ENCODE data around the gene HOOK2. TPM values are rescaled to one million over a fixed set of nuclear protein-coding genes. Genes with fewer than 3 reads are reported as not detected.

The HOOK2 gene
- total and polyA plus RNA-seq, 7 experiments from 2014 or later = 4.0 to 37.5 (median 20.1) TPM

- ATAC-seq (peak; percentile 78), DNase-seq (peak in 5 of 9 donors; percentile 37 to 46 (median 40))
- ChIA-PET CTCF (interaction anchor here (0.6 to 7.7 kb wide), 7 partner anchors 9 to 94 kb away, joined by 3 to 38 read pairs (median 4); no protein-coding TSS in a partner anchor), POLR2A (interaction anchor here (0.6 to 1.3 kb wide), 3 partner anchors 9 to 25 kb away, joined by 3 to 4 read pairs (median 4); no protein-coding TSS in a partner anchor)
- H3K27me3 Mint-ChIP-seq = no peaks in the 10 kb centered on the region
- Histone ChIP-seq H3K4me3 (ENCODE audit: low read length) (no peak overlapping the region), H3K9me3 (ENCODE audit: control insufficient read depth in 2 of 3, low read length in 3 of 3) (no peaks in the 10 kb centered on the region), H3K36me3 (ENCODE audit: control insufficient read depth in 2 of 3, insufficient read depth in 3 of 3, low read length in 3 of 3) (peaks cover 0 to 7% (median 4%) of the 10 kb centered on the region in 3 experiments), H3K27me3 (ENCODE audit: control insufficient read depth in 2 of 2, insufficient read depth in 2 of 2, low read length in 2 of 2) (no peaks in the 10 kb centered on the region), H3K4me1 (ENCODE audit: control insufficient read depth in 2 of 2, insufficient read depth in 2 of 2, low read length in 2 of 2) (peaks cover 3% of the 10 kb centered on the region in 2 donors), H3K27ac (ENCODE audit: low read depth, low read length) (no peak overlapping the region)
- peak overlapping the region in 3 of 10 donors; percentile 23 to 51 (median 39) for H3K4me3 Mint-ChIP-seq
- peaks cover 0 to under 1% (median 0%) of the 10 kb centered on the region in 11 donors for H3K9me3 Mint-ChIP-seq
- intact Hi-C loops (cut with micrococcal nuclease) = no loop called here
- H3K36me3 Mint-ChIP-seq = peaks cover 0 to 5% (median 0%) of the 10 kb centered on the region in 5 donors
- peaks cover 4 to 16% (median 10%) of the 10 kb centered on the region in 7 donors for H3K4me1 Mint-ChIP-seq
- peak overlapping the region in 1 of 9 donors; percentile 64 for H3K27ac Mint-ChIP-seq
Measured at GRCh38 chr19:12769689-12770088, 5.7 kb downstream of the HOOK2 start.

GRCh38 chr19:12767666-12768065 is 7.7 kb downstream of the HOOK2 start:
- Histone ChIP-seq H3K4me3 (ENCODE audit: low read length) (no peak overlapping the region), H3K4me1 (ENCODE audit: control insufficient read depth in 2 of 2, insufficient read depth in 2 of 2, low read length in 2 of 2) (no peaks in the 10 kb centered on the region), H3K9me3 (ENCODE audit: control insufficient read depth in 2 of 3, low read length in 3 of 3) (no peaks in the 10 kb centered on the region), H3K27ac (ENCODE audit: low read depth, low read length) (no peak overlapping the region), H3K27me3 (ENCODE audit: control insufficient read depth in 2 of 2, insufficient read depth in 2 of 2, low read length in 2 of 2) (no peaks in the 10 kb centered on the region), H3K36me3 (ENCODE audit: control insufficient read depth in 2 of 3, insufficient read depth in 3 of 3, low read length in 3 of 3) (peaks cover 0 to 9% (median 4%) of the 10 kb centered on the region in 3 experiments)
- peak overlapping the region in 1 of 9 donors; percentile 58 for H3K27ac Mint-ChIP-seq
- ATAC-seq (no peak), DNase-seq (no peak)
- H3K9me3 Mint-ChIP-seq = no peaks in the 10 kb centered on the region
- ChIA-PET CTCF (interaction anchor here (0.7 to 7.8 kb wide), 4 partner anchors 10 to 80 kb away, joined by 3 to 121 read pairs (median 60); no protein-coding TSS in a partner anchor), POLR2A (interaction anchor here (2.9 to 3.8 kb wide), 2 partner anchors 24 to 28 kb away, joined by 18 to 29 read pairs; partner anchors contain the start of gene JUNB)
- no peaks in the 10 kb centered on the region for H3K27me3 Mint-ChIP-seq
- no peak overlapping the region for H3K4me3 Mint-ChIP-seq
- intact Hi-C loops (cut with micrococcal nuclease) = no loop called here
- peaks cover 0 to 14% (median 0%) of the 10 kb centered on the region in 5 donors for H3K36me3 Mint-ChIP-seq
- H3K4me1 Mint-ChIP-seq = peaks cover 0 to 10% (median 0%) of the 10 kb centered on the region in 7 donors

- H3K36me3 ChIP-seq (ENCODE audit: control insufficient read depth in 2 of 3, insufficient read depth in 3 of 3, low read length in 3 of 3) = peaks cover 0 to 9% (median 4%) of the 10 kb centered on the region in 3 experiments
- Mint-ChIP-seq H3K9me3 (no peaks in the 10 kb centered on the region), H3K27me3 (no peaks in the 10 kb centered on the region), H3K4me1 (peaks cover 0 to 10% (median 0%) of the 10 kb centered on the region in 7 donors), H3K27ac (no peak overlapping the region), H3K4me3 (no peak overlapping the region), H3K36me3 (peaks cover 0 to 14% (median 0%) of the 10 kb centered on the region in 5 donors)
- H3K27me3 ChIP-seq (ENCODE audit: control insufficient read depth in 2 of 2, insufficient read depth in 2 of 2, low read length in 2 of 2) = no peaks in the 10 kb centered on the region
- no peak overlapping the region for H3K4me3 ChIP-seq (ENCODE audit: low read length)
- no peaks in the 10 kb centered on the region for H3K9me3 ChIP-seq (ENCODE audit: control insufficient read depth in 2 of 3, low read length in 3 of 3)
- intact Hi-C loops (cut with micrococcal nuclease) = no loop called here
- H3K27ac ChIP-seq (ENCODE audit: low read depth, low read length) = no peak overlapping the region
- DNase-seq = no peak
- ChIA-PET POLR2A (interaction anchor here (2.9 to 3.8 kb wide), 2 partner anchors 25 to 28 kb away, joined by 18 to 29 read pairs; partner anchors contain the start of gene JUNB), CTCF (interaction anchor here (0.7 to 7.8 kb wide), 5 partner anchors 9 to 80 kb away, joined by 3 to 121 read pairs (median 10); no protein-coding TSS in a partner anchor)
- H3K4me1 ChIP-seq (ENCODE audit: control insufficient read depth in 2 of 2, insufficient read depth in 2 of 2, low read length in 2 of 2) = no peaks in the 10 kb centered on the region
- no peak for ATAC-seq
Measured at GRCh38 chr19:12767150-12767549, 8.2 kb downstream of the HOOK2 start.

GRCh38 chr19:12766051-12766521 is 9.3 kb downstream of the HOOK2 start:
- no peak overlapping the region for H3K27ac ChIP-seq (ENCODE audit: low read depth, low read length)
- intact Hi-C loops (cut with micrococcal nuclease) = loop anchor here (1.0 kb wide), 3 partner anchors 9 to 81 kb away; partner anchors contain the start of gene HOOK2 (in 1 of the 2)
- CTCF ChIA-PET = interaction anchor here (0.6 to 7.8 kb wide), 16 partner anchors 8 to 362 kb away, joined by 3 to 121 read pairs (median 4); partner anchors contain the start of gene TNPO2
- Mint-ChIP-seq H3K4me3 (peak overlapping the region in 3 of 10 donors; percentile 7 to 60 (median 44)), H3K9me3 (no peaks in the 10 kb centered on the region), H3K27me3 (no peaks in the 10 kb centered on the region), H3K27ac (no peak overlapping the region), H3K4me1 (peaks cover 0 to 9% (median 0%) of the 10 kb centered on the region in 7 donors), H3K36me3 (peaks cover 0 to 14% (median 0%) of the 10 kb centered on the region in 5 donors)
- no peaks in the 10 kb centered on the region for H3K9me3 ChIP-seq (ENCODE audit: control insufficient read depth in 2 of 3, low read length in 3 of 3)
- H3K4me1 ChIP-seq (ENCODE audit: control insufficient read depth in 2 of 2, insufficient read depth in 2 of 2, low read length in 2 of 2) = no peaks in the 10 kb centered on the region
- peaks cover 0 to 9% (median 4%) of the 10 kb centered on the region in 3 experiments for H3K36me3 ChIP-seq (ENCODE audit: control insufficient read depth in 2 of 3, insufficient read depth in 3 of 3, low read length in 3 of 3)
- no peaks in the 10 kb centered on the region for H3K27me3 ChIP-seq (ENCODE audit: control insufficient read depth in 2 of 2, insufficient read depth in 2 of 2, low read length in 2 of 2)
- DNase-seq (peak in 8 of 9 donors; percentile 64 to 89 (median 72)), ATAC-seq (peak; percentile 92)
- POLR2A ChIA-PET = interaction anchor here (0.6 to 3.8 kb wide), 12 partner anchors 9 to 197 kb away, joined by 3 to 29 read pairs (median 4); partner anchors contain the start of genes HOOK2 and JUNB
- H3K4me3 ChIP-seq (ENCODE audit: low read length) = no peak overlapping the region

- Histone ChIP-seq H3K27me3 (ENCODE audit: control insufficient read depth in 2 of 2, insufficient read depth in 2 of 2, low read length in 2 of 2) (no peaks in the 10 kb centered on the region), H3K4me3 (ENCODE audit: low read length) (no peak overlapping the region), H3K27ac (ENCODE audit: low read depth, low read length) (no peak overlapping the region), H3K4me1 (ENCODE audit: control insufficient read depth in 2 of 2, insufficient read depth in 2 of 2, low read length in 2 of 2) (no peaks in the 10 kb centered on the region), H3K36me3 (ENCODE audit: control insufficient read depth in 2 of 3, insufficient read depth in 3 of 3, low read length in 3 of 3) (peaks cover 0 to 9% (median 4%) of the 10 kb centered on the region in 3 experiments), H3K9me3 (ENCODE audit: control insufficient read depth in 2 of 3, low read length in 3 of 3) (no peaks in the 10 kb centered on the region)
- peaks cover 0 to 2% (median 0%) of the 10 kb centered on the region in 5 donors for H3K27me3 Mint-ChIP-seq
- ChIA-PET POLR2A (interaction anchor here (1.8 to 3.8 kb wide), 2 partner anchors 27 to 43 kb away, joined by 5 to 29 read pairs; partner anchors contain the start of gene JUNB), CTCF (interaction anchor here (0.6 to 7.8 kb wide), 8 partner anchors 10 to 95 kb away, joined by 3 to 121 read pairs (median 5); partner anchors contain the start of gene JUNB)
- no peak for DNase-seq
- ATAC-seq = no peak
- no peak overlapping the region for H3K4me3 Mint-ChIP-seq
- intact Hi-C loops (cut with micrococcal nuclease) = no loop called here
- peaks cover 0 to 12% (median 4%) of the 10 kb centered on the region in 7 donors for H3K4me1 Mint-ChIP-seq
- no peak overlapping the region for H3K27ac Mint-ChIP-seq
- peaks cover 0 to 14% (median 0%) of the 10 kb centered on the region in 5 donors for H3K36me3 Mint-ChIP-seq
- no peaks in the 10 kb centered on the region for H3K9me3 Mint-ChIP-seq
Measured at GRCh38 chr19:12764698-12765097, 10.7 kb downstream of the HOOK2 start.

- POLR2A ChIA-PET = interaction anchor here (1.5 kb wide), 1 partner anchor 33 kb away, joined by 3 read pairs; no protein-coding TSS in a partner anchor
Measured at GRCh38 chr19:12763100-12763499, 12.3 kb downstream of the HOOK2 start.

More at GRCh38 chr19:12763100-12763499, 12.3 kb downstream of the HOOK2 start:
- peaks cover 0 to 13% (median 6%) of the 10 kb centered on the region in 7 donors for H3K4me1 Mint-ChIP-seq
- peaks cover 0 to 14% (median 0%) of the 10 kb centered on the region in 5 donors for H3K36me3 Mint-ChIP-seq
- intact Hi-C loops (cut with micrococcal nuclease) = no loop called here
- H3K27ac Mint-ChIP-seq = no peak overlapping the region
- DNase-seq = no peak
- H3K27me3 ChIP-seq (ENCODE audit: control insufficient read depth in 2 of 2, insufficient read depth in 2 of 2, low read length in 2 of 2) = no peaks in the 10 kb centered on the region
- CTCF ChIA-PET = interaction anchor here (0.8 to 7.8 kb wide), 5 partner anchors 15 to 84 kb away, joined by 3 to 121 read pairs (median 5); partner anchors contain the start of genes PRDX2 and THSD8
- no peaks in the 10 kb centered on the region for H3K4me1 ChIP-seq (ENCODE audit: control insufficient read depth in 2 of 2, insufficient read depth in 2 of 2, low read length in 2 of 2)
- no peak for ATAC-seq
- no peak overlapping the region for H3K4me3 Mint-ChIP-seq
- peaks cover 0 to 5% (median 4%) of the 10 kb centered on the region in 5 donors for H3K27me3 Mint-ChIP-seq
- H3K9me3 Mint-ChIP-seq = no peaks in the 10 kb centered on the region
- no peaks in the 10 kb centered on the region for H3K9me3 ChIP-seq (ENCODE audit: control insufficient read depth in 2 of 3, low read length in 3 of 3)
- H3K27ac ChIP-seq (ENCODE audit: low read depth, low read length) = no peak overlapping the region
- peaks cover 0 to 9% (median 4%) of the 10 kb centered on the region in 3 experiments for H3K36me3 ChIP-seq (ENCODE audit: control insufficient read depth in 2 of 3, insufficient read depth in 3 of 3, low read length in 3 of 3)
- H3K4me3 ChIP-seq (ENCODE audit: low read length) = no peak overlapping the region

Measured in naive thymus-derived CD4-positive, alpha-beta T cell (primary cell).